Lower leg skin (tissue), 3 donors: Measurements from ENCODE around the gene GPR31.

Experiments used
- POLR2A ChIP-seq, 2 donors: fragments of 450-650 bp; IDR thresholded peaks; one replicate each; pipeline ENCODE4 v1.6.1; 2016 to 2017; ENCODE audit warnings: antibody characterized with exemption in 2 of 2, mild to moderate bottlenecking in 1 of 2, moderate library complexity in 1 of 2
- TF ChIP-seq, protein P1 (sequence below), 3 donors: fragments of 450-650 bp; IDR thresholded peaks; one replicate each; pipeline ENCODE4 v1.5.1; 2016; ENCODE audit warnings: antibody characterized with exemption in 3 of 3, mild to moderate bottlenecking in 3 of 3, moderate library complexity in 2 of 3

- TF ChIP-seq, protein P1, sequence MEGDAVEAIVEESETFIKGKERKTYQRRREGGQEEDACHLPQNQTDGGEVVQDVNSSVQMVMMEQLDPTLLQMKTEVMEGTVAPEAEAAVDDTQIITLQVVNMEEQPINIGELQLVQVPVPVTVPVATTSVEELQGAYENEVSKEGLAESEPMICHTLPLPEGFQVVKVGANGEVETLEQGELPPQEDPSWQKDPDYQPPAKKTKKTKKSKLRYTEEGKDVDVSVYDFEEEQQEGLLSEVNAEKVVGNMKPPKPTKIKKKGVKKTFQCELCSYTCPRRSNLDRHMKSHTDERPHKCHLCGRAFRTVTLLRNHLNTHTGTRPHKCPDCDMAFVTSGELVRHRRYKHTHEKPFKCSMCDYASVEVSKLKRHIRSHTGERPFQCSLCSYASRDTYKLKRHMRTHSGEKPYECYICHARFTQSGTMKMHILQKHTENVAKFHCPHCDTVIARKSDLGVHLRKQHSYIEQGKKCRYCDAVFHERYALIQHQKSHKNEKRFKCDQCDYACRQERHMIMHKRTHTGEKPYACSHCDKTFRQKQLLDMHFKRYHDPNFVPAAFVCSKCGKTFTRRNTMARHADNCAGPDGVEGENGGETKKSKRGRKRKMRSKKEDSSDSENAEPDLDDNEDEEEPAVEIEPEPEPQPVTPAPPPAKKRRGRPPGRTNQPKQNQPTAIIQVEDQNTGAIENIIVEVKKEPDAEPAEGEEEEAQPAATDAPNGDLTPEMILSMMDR (IDR thresholded peaks at IDR 0.05): no peak
- TF ChIP-seq POLR2A (IDR thresholded peaks at IDR 0.05): no peak
These were observed 44.6 kb downstream of the GPR31 start for GRCh38 chr6:167113047-167113754.
